Activated CD8-positive, alpha-beta memory T cell treated with anti-CD3 and anti-CD28 coated beads, Interleukin-2, amount 50 U/mL, for 48 hours (primary cell): ENCODE data around the gene ACO2.
"Not testable (repeated sequence)": the region's sequence is repeated elsewhere in the genome, so short reads cannot be mapped to it uniquely, and the experiment has no call there.

Experiments
- DNase-seq: peaks from one replicate; pipeline ENCODE4 v3.0.0-alpha.2; 2020

ACO2 gene

DNA sequence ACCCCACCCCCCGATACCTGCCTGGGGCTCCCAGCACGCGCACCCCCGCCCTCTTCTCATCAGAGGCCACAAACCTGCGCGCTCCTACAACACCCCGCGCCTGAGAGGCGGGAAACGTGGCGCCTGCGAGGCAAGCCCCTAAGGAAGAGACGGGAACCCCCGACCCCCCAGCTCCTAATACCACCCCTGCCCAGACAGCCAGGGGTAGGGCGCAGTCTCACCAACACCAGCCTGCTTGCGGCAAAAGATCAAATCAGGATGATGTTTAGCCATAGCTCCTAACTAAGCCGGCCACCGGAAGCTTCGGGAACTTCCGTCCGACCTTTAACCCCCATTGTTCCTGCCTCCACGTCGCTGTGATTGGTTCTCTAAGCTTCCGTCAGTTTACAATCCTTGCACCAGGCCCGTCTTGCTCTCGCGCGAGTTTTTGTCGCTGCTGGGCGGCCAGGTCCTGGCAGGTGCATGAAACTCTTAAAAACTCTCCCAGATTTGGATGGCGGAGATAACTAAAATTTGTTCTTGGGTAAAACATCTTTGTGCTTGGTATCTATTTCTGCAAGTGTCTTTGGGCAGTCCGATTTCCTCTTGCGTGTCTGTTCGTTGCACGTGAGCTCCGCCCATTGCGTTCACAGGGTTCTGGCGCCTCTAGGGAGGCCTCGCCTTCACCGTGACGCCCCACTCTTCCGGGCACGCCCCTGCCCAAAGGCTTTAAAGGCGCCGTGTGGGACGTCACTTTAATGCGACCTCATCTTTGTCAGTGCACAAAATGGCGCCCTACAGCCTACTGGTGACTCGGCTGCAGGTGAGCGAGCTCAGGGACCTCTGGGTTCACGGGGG, at the start of gene ACO2, which contains the start of gene PHF5A:
Gene ACO2, plus strand, starts transcription at position 737 of the 837 bp plus-strand sequence. Its CDS starts 30 bp downstream, at position 767.
Gene PHF5A, minus strand, starts transcription at position 312 of the 837 bp plus-strand sequence. Its CDS starts 39 bp downstream, at position 273.
- peak; percentile 99 for DNase-seq

GRCh38 chr22:41425660-41426365, 43.1 kb upstream of the ACO2 start:
- no peak for DNase-seq

- no peak for DNase-seq
Measured at GRCh38 chr22:41429232-41429950, 39.5 kb upstream of the ACO2 start.

DNA sequence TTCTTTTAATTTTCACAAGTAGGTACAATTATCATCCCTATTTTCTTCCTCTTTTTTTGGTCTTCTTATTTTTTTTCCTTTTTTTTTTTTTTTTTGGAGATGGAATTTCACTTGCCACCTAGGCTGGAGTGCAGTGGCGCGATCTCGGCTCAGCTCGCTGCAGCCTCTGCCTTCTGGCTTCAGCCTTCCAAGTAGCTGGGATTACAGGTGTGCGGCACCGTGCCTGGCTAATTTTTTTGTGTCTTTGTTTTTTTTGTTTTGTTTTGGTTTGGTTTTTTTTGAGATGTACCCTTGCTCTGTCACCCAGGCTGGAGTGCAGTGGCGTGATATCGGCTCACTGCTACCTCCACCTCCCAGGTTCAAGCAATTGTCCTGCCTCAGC, 39.0 kb upstream of the ACO2 start:
- no peak for DNase-seq

DNA sequence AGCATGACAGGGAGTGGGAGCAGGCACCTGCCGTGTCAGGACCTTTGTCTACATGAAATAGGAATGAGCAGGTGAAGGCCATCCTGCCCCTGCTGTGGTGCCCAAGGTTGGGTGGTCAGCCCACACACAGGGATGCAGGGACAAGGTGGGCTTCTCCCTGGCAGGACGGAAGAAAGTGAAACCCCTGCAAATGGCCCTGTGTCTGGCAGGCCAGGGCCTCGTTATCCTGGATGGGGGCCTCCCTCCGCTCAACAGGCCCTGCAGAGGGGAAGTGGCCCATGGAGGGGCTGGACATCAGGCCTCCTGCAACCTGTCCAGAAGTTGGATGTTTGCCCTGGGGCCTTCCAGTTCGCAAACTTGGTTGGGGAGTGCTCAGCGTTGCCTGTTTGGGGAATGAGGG, 37.3 kb upstream of the ACO2 start:
- DNase-seq, result no peak

- DNase-seq, result not testable (repeated sequence)
Measured at GRCh38 chr22:41433480-41433879, 35.4 kb upstream of the ACO2 start.

GRCh38 chr22:41434361-41435003, 34.4 kb upstream of the ACO2 start:
- not testable (repeated sequence) for DNase-seq

GRCh38 chr22:41435560-41435959, 33.4 kb upstream of the ACO2 start:
- no peak for DNase-seq

DNA sequence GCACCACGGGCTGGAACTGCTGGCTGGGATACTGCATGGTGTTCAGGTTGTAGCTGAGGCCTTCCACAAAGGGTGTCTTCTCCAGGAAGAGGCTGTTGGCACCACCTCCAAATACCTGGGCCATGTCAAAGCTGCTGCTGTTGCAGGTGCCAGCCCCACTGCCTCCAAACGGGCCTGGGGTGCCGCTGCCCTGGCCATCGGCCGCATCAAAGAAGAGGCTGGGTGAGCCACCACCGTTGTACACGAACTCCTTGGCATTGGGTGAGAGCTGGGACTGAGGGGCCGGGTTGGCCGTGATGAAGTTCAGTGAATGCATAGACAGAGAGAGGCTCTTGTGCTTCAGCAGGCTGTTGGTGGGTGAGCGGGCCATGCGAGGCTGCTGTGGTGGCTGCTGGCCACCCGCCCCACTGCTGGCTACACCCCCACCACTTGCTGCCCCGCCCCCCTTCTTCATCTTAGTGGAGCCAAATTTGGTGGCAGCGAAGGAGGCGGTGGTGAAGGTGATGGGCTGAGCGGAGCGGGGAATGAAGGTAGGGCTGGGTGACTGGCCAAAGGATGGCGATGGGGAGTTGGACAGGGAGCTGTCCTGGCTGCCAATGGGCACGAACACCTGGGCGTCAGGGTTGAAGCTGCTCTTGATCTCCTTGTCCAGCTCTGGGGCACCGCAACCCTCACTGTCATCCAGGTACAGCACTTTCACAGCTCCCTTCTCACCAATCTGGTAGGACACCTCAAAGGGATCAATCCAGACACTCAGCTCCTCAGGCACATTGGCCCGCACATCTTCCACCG, 32.4 kb upstream of the ACO2 start:
- no peak for DNase-seq

DNA sequence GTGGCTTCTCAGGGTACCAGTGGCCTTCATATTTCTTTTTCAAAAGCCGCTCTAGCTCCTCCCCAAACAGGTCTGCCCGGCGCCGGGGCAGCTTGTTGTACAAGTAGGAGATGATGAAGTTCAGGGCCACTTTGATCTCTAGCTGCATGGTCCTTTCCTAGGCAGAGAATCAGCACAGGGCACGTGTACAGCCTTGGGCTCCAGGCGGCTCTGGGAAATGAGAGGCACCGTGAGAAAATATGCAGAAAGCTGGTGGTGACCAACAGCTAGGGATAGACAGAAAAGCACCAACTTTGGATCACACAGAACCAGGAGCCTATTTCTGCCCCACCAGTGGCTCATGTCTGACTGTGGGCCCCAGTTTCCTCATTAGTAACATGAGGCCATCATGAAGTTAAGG, 31.7 kb upstream of the ACO2 start:
- no peak for DNase-seq

DNA sequence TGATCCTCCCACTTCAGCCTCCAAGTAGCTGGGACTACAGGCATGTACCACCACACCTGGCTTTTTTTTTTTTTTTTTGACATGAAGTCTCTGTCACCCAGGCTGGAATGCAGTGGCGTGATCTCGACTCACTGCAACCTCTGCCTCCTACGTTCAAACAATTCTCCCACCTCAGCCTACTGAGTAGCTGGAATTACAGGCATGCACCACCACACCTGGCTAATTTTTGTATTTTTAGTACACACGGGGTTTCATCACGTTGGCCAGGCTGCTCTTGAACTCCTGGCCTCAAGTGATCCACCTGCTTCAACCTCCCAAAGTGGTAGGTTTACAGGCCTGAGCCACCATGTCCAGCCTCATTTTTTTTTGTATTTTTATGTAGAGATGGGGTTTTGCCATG, 28.4 kb upstream of the ACO2 start:
- DNase-seq, result not testable (repeated sequence)

GRCh38 chr22:41442240-41442792, 26.6 kb upstream of the ACO2 start:
- no peak for DNase-seq

DNA sequence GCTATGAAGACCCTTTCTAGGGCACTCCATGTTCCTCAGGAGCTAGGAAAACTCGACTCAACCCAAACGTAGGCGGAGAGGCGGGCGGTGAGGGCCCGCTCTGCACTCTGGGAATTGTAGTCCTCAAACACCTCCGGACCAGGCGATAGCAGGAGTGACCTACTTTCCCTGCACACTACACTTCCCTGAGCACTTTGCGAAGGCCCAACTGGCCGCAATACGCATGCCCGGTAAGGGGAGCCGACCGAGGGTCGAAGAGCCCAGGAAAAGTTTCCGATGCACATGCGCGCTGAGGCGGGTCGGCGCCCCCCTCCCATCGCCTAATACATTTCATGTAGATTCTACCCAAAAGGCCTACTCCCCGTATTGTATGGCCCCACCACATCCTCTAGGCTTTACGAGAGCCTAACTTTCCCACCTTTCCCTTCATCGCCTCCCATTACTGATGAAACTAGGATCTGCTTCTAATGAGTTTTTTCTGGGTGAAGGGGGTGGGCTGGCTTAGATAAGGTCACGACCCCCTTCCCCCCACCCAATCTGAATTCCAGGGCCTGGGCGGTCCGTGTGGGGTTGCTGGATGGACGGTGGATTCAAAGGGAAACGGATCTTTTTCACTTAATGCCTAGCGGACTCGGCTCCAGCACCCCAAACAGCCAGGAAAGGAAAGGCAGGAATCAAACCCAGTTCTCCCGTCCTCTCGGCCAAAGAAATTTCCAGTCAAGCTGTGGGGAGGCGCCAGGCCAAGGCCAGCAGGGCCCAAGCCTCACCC, 24.4 kb upstream of the ACO2 start:
- peak; percentile 90 for DNase-seq

DNA sequence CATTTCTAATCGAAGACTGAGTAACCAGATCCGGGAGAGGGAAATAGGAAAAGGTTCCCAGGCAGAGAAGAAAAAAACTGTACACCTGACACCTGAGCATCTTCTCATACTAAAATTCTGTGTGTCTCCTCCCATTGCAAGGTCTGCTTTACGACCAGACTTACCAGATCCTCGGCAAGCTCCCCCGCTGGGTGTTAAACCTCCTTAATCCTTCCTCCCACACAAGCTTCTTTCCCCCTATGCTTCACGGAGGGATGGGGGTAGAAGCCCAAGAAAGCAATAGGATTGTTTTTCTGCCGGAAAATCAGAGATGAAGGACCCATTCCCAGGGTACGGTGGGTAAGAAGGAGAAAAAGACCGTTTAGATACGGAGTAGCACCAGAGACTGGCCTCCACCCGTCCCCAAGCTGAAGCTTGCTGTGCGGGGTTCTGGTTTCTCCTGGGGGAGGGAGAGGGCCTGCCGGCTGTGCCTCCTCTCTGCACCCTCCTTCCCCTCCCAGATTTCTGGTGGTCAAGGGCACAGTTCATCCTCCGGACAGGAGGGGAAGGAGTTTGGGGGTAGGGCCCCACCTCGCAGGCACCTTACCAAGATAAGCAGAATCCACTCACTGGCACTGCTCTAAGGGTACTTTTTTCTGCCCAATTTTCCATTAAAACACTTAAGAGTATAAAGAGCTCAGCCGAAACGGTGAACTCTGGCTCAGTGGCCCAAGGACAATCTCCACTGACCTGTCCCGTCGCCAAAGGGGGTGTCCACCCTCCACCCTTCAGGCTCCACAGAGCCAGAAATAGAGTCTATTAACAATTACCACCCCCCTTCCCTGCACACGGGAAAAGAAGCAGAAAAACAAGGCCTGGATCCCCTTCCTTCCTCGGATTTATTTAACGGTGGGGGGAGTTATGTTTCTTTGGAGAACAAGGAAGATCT, 23.5 kb upstream of the ACO2 start:
- peak; percentile 63 for DNase-seq

DNA sequence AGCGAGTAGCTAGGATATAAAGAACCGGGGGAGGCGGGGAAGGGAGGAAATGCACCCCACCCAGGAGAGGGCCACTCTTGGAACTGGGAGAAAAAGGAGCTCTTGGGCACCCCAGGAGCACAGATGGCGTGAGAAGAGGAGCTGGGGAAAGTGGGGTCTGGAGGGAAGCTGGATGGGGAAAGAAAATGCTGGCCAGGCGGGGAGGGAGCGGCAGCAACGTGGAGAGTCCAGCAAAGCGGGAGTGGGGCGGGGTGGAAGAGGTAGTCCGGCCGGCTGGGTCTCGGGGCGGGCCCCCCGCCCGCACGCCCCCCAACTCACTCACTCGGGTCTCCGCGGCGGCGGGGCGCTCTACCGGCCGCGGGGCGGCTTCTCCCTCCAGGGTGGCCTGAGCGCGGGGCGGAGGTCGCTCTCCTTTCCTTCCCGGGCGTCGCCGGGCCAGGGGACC, 22.8 kb upstream of the ACO2 start:
- DNase-seq, result no peak

DNA sequence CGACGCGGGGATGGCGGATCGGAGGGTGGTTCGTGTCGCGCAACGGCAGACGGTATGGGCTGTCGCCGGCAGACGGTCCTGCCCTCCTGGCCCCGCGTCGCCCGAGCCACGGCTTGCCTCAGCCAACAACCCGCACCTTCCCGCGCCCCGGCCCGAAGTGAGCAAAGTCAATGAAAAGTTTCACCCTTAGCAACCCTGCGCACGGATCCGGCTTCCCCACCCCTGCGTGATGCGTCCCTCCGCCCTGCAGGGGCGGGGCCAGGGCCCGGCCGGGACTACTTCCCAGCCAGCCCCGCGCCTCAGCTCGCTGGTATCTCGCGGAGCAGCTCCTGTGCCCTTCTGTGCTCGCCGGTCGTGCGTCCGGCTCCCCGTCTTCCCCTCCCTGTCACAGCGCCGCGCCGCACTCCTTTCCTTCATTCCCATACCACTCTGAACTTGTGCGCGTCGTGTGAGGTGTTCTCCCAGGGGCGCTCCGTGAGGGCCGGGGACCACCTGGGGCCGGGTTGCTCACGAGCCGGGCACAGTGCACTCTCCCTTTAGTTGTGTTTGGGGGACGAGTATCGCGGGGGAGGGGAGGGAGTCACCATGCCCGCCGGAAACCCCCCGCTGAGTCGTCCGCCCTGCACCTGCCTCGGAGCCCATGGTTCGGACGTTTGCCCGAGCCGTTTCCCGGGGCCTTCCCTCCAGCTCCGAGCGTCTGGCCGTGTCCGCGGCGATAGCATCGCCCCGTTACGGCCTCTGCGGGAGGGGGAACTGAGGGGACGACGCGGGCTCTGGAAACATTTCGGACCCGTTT, 22.1 kb upstream of the ACO2 start, which contains the start of gene TOB2:
Gene TOB2, minus strand, starts transcription at position 163 of the 796 bp plus-strand sequence. CDS start 9,456 bp downstream, outside the sequence.
- peak; percentile 97 for DNase-seq

DNA sequence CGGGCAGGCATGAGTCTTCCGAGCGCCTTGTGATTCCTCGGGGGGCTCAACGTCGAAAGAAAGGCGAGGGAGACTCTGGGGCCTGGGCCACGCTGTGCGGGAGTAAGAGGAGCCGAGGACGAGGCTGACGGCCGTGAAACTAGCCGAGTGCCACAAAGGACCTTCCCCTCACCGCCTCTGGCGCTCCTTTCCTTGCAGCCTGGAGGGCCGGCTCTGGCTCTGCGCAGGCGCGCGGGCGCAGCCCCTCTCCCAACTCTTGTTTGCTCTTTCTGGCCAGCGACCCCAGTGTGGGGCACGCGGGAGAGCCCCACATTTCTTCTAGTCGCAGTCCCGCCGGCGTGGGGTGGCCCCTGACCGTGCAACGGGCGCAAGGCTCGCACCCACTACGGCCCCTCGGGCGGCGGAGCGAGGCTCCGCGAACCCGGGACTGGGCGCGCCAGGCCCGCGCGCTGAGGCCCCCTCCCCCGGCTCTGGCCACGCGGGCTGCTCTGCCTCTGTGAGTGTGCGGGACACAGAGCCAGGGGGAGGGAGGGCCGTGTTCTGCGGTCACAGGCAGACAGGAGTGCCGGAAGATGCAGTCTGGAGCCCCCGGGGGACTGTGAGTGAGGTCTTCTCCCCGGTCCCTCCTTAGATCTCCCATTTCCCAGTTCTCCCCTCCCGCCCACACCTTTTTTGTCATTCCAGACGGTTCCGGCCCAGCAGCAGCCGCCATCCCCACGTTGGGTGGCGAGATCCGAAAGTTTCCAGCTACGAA, 21.3 kb upstream of the ACO2 start:
- peak; percentile 82 for DNase-seq
